SU-DHL-6 (cell line): ENCODE results near the gene ACBD6.

Experiments used
- EZH2phosphoT487 ChIP-seq: fragments of 200-600 bp; sonication (generic), shearing (Covaris generic); conservative IDR thresholded peaks from 2 replicates; pipeline ENCODE4 v1.6.1; 2018; ENCODE audit warnings: mild to moderate bottlenecking, antibody characterized with exemption, low read length, moderate library complexity, mixed read lengths
- TF ChIP-seq, protein P1 (sequence below): fragments of 200-600 bp; sonication (generic); IDR thresholded peaks from one replicate; pipeline ENCODE4 v1.5.1; 2017; ENCODE audit warnings: antibody characterized with exemption, mild to moderate bottlenecking, low read length, moderate library complexity; ENCODE audit not compliant: insufficient read depth, poor library complexity, severe bottlenecking

DNA sequence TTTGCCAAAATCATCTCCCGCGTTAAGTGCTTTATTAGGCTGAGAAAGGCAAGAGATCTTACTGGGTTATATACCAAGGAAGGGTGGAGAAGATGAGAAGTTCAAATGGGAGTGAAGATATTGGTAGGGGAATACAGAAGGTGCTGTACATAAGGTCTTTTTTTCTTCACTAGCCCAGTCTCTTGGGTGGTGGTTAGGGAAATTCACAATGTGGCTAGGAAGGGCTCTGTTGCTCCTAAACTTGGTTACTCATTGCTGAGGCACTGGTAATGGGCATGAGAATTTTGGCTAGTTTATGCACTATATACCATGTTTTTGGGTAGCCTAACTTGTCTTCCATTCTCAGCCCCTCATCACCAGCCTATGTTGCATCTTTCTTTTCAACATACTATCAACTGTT is 221.8 kb downstream of the ACBD6 start:
- TF ChIP-seq, protein P1, sequence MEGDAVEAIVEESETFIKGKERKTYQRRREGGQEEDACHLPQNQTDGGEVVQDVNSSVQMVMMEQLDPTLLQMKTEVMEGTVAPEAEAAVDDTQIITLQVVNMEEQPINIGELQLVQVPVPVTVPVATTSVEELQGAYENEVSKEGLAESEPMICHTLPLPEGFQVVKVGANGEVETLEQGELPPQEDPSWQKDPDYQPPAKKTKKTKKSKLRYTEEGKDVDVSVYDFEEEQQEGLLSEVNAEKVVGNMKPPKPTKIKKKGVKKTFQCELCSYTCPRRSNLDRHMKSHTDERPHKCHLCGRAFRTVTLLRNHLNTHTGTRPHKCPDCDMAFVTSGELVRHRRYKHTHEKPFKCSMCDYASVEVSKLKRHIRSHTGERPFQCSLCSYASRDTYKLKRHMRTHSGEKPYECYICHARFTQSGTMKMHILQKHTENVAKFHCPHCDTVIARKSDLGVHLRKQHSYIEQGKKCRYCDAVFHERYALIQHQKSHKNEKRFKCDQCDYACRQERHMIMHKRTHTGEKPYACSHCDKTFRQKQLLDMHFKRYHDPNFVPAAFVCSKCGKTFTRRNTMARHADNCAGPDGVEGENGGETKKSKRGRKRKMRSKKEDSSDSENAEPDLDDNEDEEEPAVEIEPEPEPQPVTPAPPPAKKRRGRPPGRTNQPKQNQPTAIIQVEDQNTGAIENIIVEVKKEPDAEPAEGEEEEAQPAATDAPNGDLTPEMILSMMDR = no peak
- no peak for TF ChIP-seq EZH2phosphoT487
